HepG2 (cell line): Measurements from ENCODE around the gene CFAP97. TPM values are rescaled to one million over a fixed set of nuclear protein-coding genes. Genes with fewer than 3 reads are reported as not detected.

Experiments
- CBX5 ChIP-seq: sonication (generic); formaldehyde crosslinking; IDR thresholded peaks from 2 replicates; pipeline ENCODE4 v1.4.0; 2020; ENCODE audit warnings: missing genetic modification reagents, borderline replicate concordance
- MXI1 ChIP-seq: IDR thresholded peaks from 3 replicates; pipeline ENCODE4 v1.6.1; 2012; ENCODE audit warnings: low read depth, low read length, inconsistent platforms, borderline replicate concordance
- NFE2 ChIP-seq: sonication (generic); formaldehyde crosslinking; IDR thresholded peaks from 2 replicates; pipeline ENCODE4 v1.4.0; 2020; ENCODE audit warnings: missing genetic modification reagents
- SKI ChIP-seq: fragments of 450-650 bp; IDR thresholded peaks from one replicate; pipeline ENCODE4 v1.6.1; 2018; ENCODE audit warnings: mild to moderate bottlenecking; ENCODE audit not compliant: partially characterized antibody
- SMARCC2 ChIP-seq: fragments of 450-650 bp; IDR thresholded peaks from 2 replicates; pipeline ENCODE4 v1.6.1; 2017; ENCODE audit warnings: antibody characterized with exemption, mild to moderate bottlenecking
- TAF1 ChIP-seq: sonication (generic); formaldehyde crosslinking; IDR thresholded peaks from 2 replicates; pipeline ENCODE4 v1.4.0; 2020; ENCODE audit warnings: missing genetic modification reagents
- TCF7 ChIP-seq: sonication (generic); IDR thresholded peaks from 2 replicates; pipeline ENCODE4 v1.6.1; 2016; ENCODE audit warnings: antibody characterized with exemption, low read depth
- ZNF224 ChIP-seq: sonication (generic); formaldehyde crosslinking; IDR thresholded peaks from 2 replicates; pipeline ENCODE4 v1.5.0; 2020; ENCODE audit warnings: mild to moderate bottlenecking, missing genetic modification reagents
- ZNF44 ChIP-seq: sonication (generic); formaldehyde crosslinking; IDR thresholded peaks from 2 replicates; pipeline ENCODE4 v1.5.1; 2020; ENCODE audit warnings: mild to moderate bottlenecking, missing genetic modification reagents
- ZNF563 ChIP-seq: sonication (generic); formaldehyde crosslinking; IDR thresholded peaks from 2 replicates; pipeline ENCODE4 v1.8.0; 2022; ENCODE audit warnings: mild to moderate bottlenecking, moderate library complexity, missing genetic modification reagents
- ZNF577 ChIP-seq: sonication (generic); formaldehyde crosslinking; IDR thresholded peaks from 2 replicates; pipeline ENCODE4 v1.4.0; 2020; ENCODE audit warnings: mild to moderate bottlenecking, low read depth, missing genetic modification reagents, borderline replicate concordance
- ZNF589 ChIP-seq: sonication (generic); formaldehyde crosslinking; conservative IDR thresholded peaks from 2 replicates; pipeline ENCODE4 v1.8.0; 2022; ENCODE audit warnings: mild to moderate bottlenecking, moderate library complexity, missing genetic modification reagents
- ZNF724P ChIP-seq: sonication (generic); formaldehyde crosslinking; IDR thresholded peaks from 2 replicates; pipeline ENCODE4 v1.8.0; 2022; ENCODE audit warnings: missing genetic modification reagents, borderline replicate concordance
- ZNF766 ChIP-seq: sonication (generic); formaldehyde crosslinking; IDR thresholded peaks from 2 replicates; pipeline ENCODE4 v1.5.0; 2020; ENCODE audit warnings: missing genetic modification reagents, borderline replicate concordance
- ZNF816 ChIP-seq: sonication (generic); formaldehyde crosslinking; IDR thresholded peaks from 2 replicates; pipeline ENCODE4 v1.8.0; 2022; ENCODE audit warnings: missing genetic modification reagents, mild to moderate bottlenecking, borderline replicate concordance
- polyA plus RNA-seq, 8 experiments: library from polyadenylated mRNA; depleted of rRNA in 3 of 8; stranded (reverse) in 7 of 8; unstranded in 1 of 8; fragments of >200 nt; fragmentation: Illumina TruSeq in 4 of 8; extraction: Trizol in 4 of 8; gene quantifications; 2 replicates each; pipeline versions ENCODE4 v1.2.1 to v1.2.3, GENCODE V29; 2011 to 2016; ENCODE audit warnings: low read depth in 4 of 8, missing spikeins in 1 of 8, mixed read lengths in 1 of 8; ENCODE audit not compliant: insufficient read depth in 1 of 8
- total RNA-seq, 5 experiments: library from RNA; depleted of rRNA; stranded (reverse); fragments of >200 nt; fragmentation: Illumina TruSeq; extraction: Trizol; gene quantifications; 2 replicates each; pipeline ENCODE4 v1.2.3, GENCODE V29; 2016; ENCODE audit warnings: low read depth in 1 of 5
- TF ChIP-seq, protein P1 (sequence below): sonication (generic); formaldehyde crosslinking; IDR thresholded peaks from 2 replicates; pipeline ENCODE4 v1.4.0; 2020; ENCODE audit warnings: missing genetic modification reagents
- TF ChIP-seq, protein P2 (sequence below): sonication (generic); formaldehyde crosslinking; IDR thresholded peaks from 2 replicates; pipeline ENCODE4 v1.5.1; 2020; ENCODE audit warnings: missing genetic modification reagents, mild to moderate bottlenecking, borderline replicate concordance
- TF ChIP-seq, protein P3 (sequence below): sonication (generic); formaldehyde crosslinking; IDR thresholded peaks from 2 replicates; pipeline ENCODE4 v1.9.0; 2021; ENCODE audit warnings: missing genetic modification reagents, borderline replicate concordance
- TF ChIP-seq, protein P4 (sequence below): IDR thresholded peaks from 2 replicates; pipeline ENCODE4 v1.6.1; 2012; ENCODE audit warnings: low read depth, low read length, improper control_type of control experiment
- TF ChIP-seq, protein P5 (sequence below): sonication (generic); formaldehyde crosslinking; IDR thresholded peaks from 2 replicates; pipeline ENCODE4 v1.4.0; 2020; ENCODE audit warnings: missing genetic modification reagents
- TF ChIP-seq, protein P6 (sequence below): sonication (generic); formaldehyde crosslinking; IDR thresholded peaks from 2 replicates; pipeline ENCODE4 v1.4.0; 2020; ENCODE audit warnings: low read depth, mild to moderate bottlenecking, missing genetic modification reagents

The CFAP97 gene
- total and polyA plus RNA-seq, 2 of the 13 experiments (the other 11 are each of a cell fraction or from before 2014, with no cell fraction given) = 32.1 to 44.4 TPM

DNA sequence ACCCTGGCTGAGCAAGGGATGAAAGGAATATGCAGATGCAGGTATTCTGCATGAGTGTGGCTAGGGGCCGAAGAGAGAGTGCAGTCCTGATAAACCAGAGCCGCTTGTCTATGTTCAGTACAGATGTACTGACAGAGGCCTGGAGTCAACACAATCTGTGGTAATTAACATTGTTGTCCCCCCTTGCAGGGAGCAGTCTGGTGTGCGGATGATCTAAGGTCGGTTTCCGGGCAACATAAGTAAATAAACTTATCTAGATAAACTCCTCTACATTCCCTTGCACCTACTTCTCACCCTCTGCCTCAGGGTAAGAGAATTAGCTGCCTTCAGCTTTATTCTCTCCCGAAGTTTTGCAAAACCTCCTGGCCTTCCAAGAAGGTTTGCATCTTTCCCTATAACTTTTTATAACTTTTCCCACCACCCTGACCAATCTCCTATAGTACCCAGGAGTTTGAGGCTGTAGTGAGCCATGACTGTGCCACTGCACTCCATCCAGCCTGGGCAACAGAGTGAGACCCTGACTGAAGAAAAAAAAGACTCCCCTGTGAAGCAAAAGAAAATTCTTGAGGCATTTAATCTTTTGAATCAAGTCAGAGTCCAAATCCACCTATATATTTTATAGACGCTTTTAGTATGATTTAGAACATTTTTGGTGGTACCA, 32.2 kb upstream of the CFAP97 start (continued):
- TF ChIP-seq, protein P1, sequence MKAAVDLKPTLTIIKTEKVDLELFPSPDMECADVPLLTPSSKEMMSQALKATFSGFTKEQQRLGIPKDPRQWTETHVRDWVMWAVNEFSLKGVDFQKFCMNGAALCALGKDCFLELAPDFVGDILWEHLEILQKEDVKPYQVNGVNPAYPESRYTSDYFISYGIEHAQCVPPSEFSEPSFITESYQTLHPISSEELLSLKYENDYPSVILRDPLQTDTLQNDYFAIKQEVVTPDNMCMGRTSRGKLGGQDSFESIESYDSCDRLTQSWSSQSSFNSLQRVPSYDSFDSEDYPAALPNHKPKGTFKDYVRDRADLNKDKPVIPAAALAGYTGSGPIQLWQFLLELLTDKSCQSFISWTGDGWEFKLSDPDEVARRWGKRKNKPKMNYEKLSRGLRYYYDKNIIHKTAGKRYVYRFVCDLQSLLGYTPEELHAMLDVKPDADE (CRISPR knock-in tag) = no peak
- TF ChIP-seq CBX5 (CRISPR knock-in tag) = no peak
- peak; percentile 46; the same call in 1 of the 3 replicates for TF ChIP-seq MXI1
- TF ChIP-seq ZNF724P (CRISPR knock-in tag) = no peak
- TF ChIP-seq, protein P2, sequence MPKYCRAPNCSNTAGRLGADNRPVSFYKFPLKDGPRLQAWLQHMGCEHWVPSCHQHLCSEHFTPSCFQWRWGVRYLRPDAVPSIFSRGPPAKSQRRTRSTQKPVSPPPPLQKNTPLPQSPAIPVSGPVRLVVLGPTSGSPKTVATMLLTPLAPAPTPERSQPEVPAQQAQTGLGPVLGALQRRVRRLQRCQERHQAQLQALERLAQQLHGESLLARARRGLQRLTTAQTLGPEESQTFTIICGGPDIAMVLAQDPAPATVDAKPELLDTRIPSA (CRISPR knock-in tag) = no peak
- TF ChIP-seq, protein P3, sequence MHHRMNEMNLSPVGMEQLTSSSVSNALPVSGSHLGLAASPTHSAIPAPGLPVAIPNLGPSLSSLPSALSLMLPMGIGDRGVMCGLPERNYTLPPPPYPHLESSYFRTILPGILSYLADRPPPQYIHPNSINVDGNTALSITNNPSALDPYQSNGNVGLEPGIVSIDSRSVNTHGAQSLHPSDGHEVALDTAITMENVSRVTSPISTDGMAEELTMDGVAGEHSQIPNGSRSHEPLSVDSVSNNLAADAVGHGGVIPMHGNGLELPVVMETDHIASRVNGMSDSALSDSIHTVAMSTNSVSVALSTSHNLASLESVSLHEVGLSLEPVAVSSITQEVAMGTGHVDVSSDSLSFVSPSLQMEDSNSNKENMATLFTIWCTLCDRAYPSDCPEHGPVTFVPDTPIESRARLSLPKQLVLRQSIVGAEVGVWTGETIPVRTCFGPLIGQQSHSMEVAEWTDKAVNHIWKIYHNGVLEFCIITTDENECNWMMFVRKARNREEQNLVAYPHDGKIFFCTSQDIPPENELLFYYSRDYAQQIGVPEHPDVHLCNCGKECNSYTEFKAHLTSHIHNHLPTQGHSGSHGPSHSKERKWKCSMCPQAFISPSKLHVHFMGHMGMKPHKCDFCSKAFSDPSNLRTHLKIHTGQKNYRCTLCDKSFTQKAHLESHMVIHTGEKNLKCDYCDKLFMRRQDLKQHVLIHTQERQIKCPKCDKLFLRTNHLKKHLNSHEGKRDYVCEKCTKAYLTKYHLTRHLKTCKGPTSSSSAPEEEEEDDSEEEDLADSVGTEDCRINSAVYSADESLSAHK (CRISPR knock-in tag) = no peak
- TF ChIP-seq ZNF816 (CRISPR knock-in tag) = no peak
- TF ChIP-seq ZNF589 (CRISPR knock-in tag) = no peak
- no peak for TF ChIP-seq ZNF766 (CRISPR knock-in tag)
- TF ChIP-seq, protein P4, sequence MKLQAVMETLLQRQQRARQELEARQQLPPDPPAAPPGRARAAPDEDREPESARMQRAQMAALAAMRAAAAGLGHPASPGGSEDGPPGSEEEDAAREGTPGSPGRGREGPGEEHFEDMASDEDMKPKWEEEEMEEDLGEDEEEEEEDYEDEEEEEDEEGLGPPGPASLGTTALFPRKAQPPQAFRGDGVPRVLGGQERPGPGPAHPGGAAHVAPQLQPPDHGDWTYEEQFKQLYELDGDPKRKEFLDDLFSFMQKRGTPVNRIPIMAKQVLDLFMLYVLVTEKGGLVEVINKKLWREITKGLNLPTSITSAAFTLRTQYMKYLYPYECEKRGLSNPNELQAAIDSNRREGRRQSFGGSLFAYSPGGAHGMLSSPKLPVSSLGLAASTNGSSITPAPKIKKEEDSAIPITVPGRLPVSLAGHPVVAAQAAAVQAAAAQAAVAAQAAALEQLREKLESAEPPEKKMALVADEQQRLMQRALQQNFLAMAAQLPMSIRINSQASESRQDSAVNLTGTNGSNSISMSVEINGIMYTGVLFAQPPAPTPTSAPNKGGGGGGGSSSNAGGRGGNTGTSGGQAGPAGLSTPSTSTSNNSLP = peak; percentile 76; the same call in 1 of the 2 replicates
- no peak for TF ChIP-seq ZNF563 (CRISPR knock-in tag)
- no peak for TF ChIP-seq ZNF44 (CRISPR knock-in tag)
- TF ChIP-seq TCF7 = peak; percentile 49
- TF ChIP-seq, protein P5, sequence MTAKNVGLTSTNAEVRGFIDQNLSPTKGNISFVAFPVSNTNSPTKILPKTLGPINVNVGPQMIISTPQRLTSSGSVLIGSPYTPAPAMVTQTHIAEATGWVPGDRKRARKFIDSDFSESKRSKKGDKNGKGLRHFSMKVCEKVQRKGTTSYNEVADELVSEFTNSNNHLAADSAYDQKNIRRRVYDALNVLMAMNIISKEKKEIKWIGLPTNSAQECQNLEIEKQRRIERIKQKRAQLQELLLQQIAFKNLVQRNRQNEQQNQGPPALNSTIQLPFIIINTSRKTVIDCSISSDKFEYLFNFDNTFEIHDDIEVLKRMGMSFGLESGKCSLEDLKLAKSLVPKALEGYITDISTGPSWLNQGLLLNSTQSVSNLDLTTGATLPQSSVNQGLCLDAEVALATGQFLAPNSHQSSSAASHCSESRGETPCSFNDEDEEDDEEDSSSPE (CRISPR knock-in tag) = no peak
- TF ChIP-seq SKI = peak; percentile 62
- TF ChIP-seq SMARCC2 = no peak
- TF ChIP-seq ZNF577 (CRISPR knock-in tag) = no peak
- no peak for TF ChIP-seq ZNF224
- no peak for TF ChIP-seq TAF1 (CRISPR knock-in tag)
- TF ChIP-seq, protein P6, sequence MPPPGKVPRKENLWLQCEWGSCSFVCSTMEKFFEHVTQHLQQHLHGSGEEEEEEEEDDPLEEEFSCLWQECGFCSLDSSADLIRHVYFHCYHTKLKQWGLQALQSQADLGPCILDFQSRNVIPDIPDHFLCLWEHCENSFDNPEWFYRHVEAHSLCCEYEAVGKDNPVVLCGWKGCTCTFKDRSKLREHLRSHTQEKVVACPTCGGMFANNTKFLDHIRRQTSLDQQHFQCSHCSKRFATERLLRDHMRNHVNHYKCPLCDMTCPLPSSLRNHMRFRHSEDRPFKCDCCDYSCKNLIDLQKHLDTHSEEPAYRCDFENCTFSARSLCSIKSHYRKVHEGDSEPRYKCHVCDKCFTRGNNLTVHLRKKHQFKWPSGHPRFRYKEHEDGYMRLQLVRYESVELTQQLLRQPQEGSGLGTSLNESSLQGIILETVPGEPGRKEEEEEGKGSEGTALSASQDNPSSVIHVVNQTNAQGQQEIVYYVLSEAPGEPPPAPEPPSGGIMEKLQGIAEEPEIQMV (CRISPR knock-in tag) = no peak
- no peak for TF ChIP-seq NFE2 (CRISPR knock-in tag)
